ENCODE results near the gene PRKAG2.

GRCh38 chr7:151877911-151878835 is 1.3 kb upstream of the PRKAG2 start:
- TF ChIP-seq CTCF (IDR thresholded peaks at IDR 0.05) (no peak), POLR2A (IDR thresholded peaks at IDR 0.05) (no peak)
